H9 (cell line): ENCODE data around the gene NAV1. TPM values are rescaled to one million over a fixed set of nuclear protein-coding genes. Genes with fewer than 3 reads are reported as not detected.

Source experiments
- DNase-seq: peaks from one replicate; pipeline ENCODE4 v3.0.0-alpha.2; 2017
- H2AFZ ChIP-seq: one replicate; pipeline ENCODE4 v1.6.1; 2013; ENCODE audit warnings: mild to moderate bottlenecking, low read length, control low read depth, moderate library complexity
- H2AK5ac ChIP-seq: 2 replicates; pipeline ENCODE4 v1.6.1; 2013; ENCODE audit warnings: low read length, control low read depth, mixed read lengths; ENCODE audit not compliant: insufficient read length
- H2BK120ac ChIP-seq: one replicate; pipeline ENCODE4 v1.6.1; 2013; ENCODE audit warnings: low read depth, mild to moderate bottlenecking, low read length, control low read depth, inconsistent platforms; ENCODE audit not compliant: poor library complexity, severe bottlenecking
- H2BK12ac ChIP-seq: 2 replicates; pipeline ENCODE4 v1.6.1; 2013; ENCODE audit warnings: low read length, control low read depth, mixed read lengths, low read depth; ENCODE audit not compliant: insufficient read length
- H2BK15ac ChIP-seq: 2 replicates; pipeline ENCODE4 v1.6.1; 2013; ENCODE audit warnings: low read depth, low read length, control low read depth
- H2BK20ac ChIP-seq: one replicate; pipeline ENCODE4 v1.6.1; 2013; ENCODE audit warnings: low read depth, mild to moderate bottlenecking, low read length, control low read depth, inconsistent platforms; ENCODE audit not compliant: poor library complexity, severe bottlenecking
- H2BK5ac ChIP-seq: 2 replicates; pipeline ENCODE4 v1.6.1; 2013; ENCODE audit warnings: low read length, control low read depth, mixed read lengths; ENCODE audit not compliant: insufficient read length
- H3K14ac ChIP-seq: 2 replicates; pipeline ENCODE4 v1.6.1; 2013; ENCODE audit warnings: low read length, control low read depth; ENCODE audit not compliant: insufficient read depth
- H3K18ac ChIP-seq: 2 replicates; pipeline ENCODE4 v1.6.1; 2013; ENCODE audit warnings: low read depth, mild to moderate bottlenecking, mixed read lengths, low read length, control low read depth; ENCODE audit not compliant: insufficient read length
- H3K23ac ChIP-seq: 2 replicates; pipeline ENCODE4 v1.6.1; 2013; ENCODE audit warnings: low read length, control low read depth, mixed read lengths, low read depth; ENCODE audit not compliant: insufficient read length
- H3K23me2 ChIP-seq: 2 replicates; pipeline ENCODE4 v1.6.1; 2013; ENCODE audit warnings: low read depth, mild to moderate bottlenecking, mixed read lengths, low read length, control low read depth; ENCODE audit not compliant: insufficient read length, poor library complexity, severe bottlenecking
- H3K27ac ChIP-seq: 2 replicates; pipeline ENCODE4 v1.5.1; 2013; ENCODE audit warnings: low read length, control low read depth, mixed read lengths, low read depth; ENCODE audit not compliant: insufficient read length
- H3K27me3 ChIP-seq: 2 replicates; pipeline ENCODE4 v1.6.1; 2013; ENCODE audit warnings: low read length, control low read depth, inconsistent platforms; ENCODE audit not compliant: insufficient read depth
- H3K4ac ChIP-seq: 2 replicates; pipeline ENCODE4 v1.6.1; 2013; ENCODE audit warnings: low read depth, mild to moderate bottlenecking, control low read depth, inconsistent platforms, low read length, moderate library complexity
- H3K4me1 ChIP-seq: 2 replicates; pipeline ENCODE4 v1.6.1; 2013; ENCODE audit warnings: low read length, control low read depth, inconsistent platforms; ENCODE audit not compliant: insufficient read depth
- H3K4me2 ChIP-seq: 2 replicates; pipeline ENCODE4 v1.6.1; 2013; ENCODE audit warnings: low read length, control low read depth, mixed read lengths; ENCODE audit not compliant: insufficient read length, insufficient read depth
- H3K56ac ChIP-seq: 2 replicates; pipeline ENCODE4 v1.6.1; 2013; ENCODE audit warnings: low read depth, mild to moderate bottlenecking, mixed read lengths, low read length, control low read depth; ENCODE audit not compliant: insufficient read length
- H3K79me1 ChIP-seq: 2 replicates; pipeline ENCODE4 v1.6.1; 2013; ENCODE audit warnings: low read depth, mild to moderate bottlenecking, moderate library complexity, low read length, control low read depth, inconsistent platforms; ENCODE audit not compliant: insufficient read depth, poor library complexity, severe bottlenecking
- H3K79me2 ChIP-seq: 2 replicates; pipeline ENCODE4 v1.6.1; 2013; ENCODE audit warnings: low read length, control low read depth, inconsistent platforms; ENCODE audit not compliant: insufficient read depth
- H3K9ac ChIP-seq: 2 replicates; pipeline ENCODE4 v1.6.1; 2013; ENCODE audit warnings: low read length, control low read depth, mixed read lengths; ENCODE audit not compliant: insufficient read length; ENCODE audit errors: extremely low read depth
- H3K9me3 ChIP-seq: one replicate; pipeline ENCODE4 v1.6.1; 2013; ENCODE audit warnings: low read depth, low read length, inconsistent platforms; ENCODE audit not compliant: control insufficient read depth
- H3T11ph ChIP-seq: one replicate; pipeline ENCODE4 v1.6.1; 2013; ENCODE audit warnings: mild to moderate bottlenecking, low read length, control low read depth, inconsistent platforms
- H4K20me1 ChIP-seq: one replicate; pipeline ENCODE4 v1.6.1; 2013; ENCODE audit not compliant: control insufficient read depth, insufficient read length, insufficient read depth
- H4K5ac ChIP-seq: 2 replicates; pipeline ENCODE4 v1.6.1; 2013; ENCODE audit warnings: low read depth, mild to moderate bottlenecking, mixed read lengths, low read length, control low read depth; ENCODE audit not compliant: insufficient read length
- H4K8ac ChIP-seq: replicated peaks from 2 replicates; pipeline ENCODE4 v1.6.1; 2013; ENCODE audit warnings: low read length, control low read depth, mixed read lengths, low read depth; ENCODE audit not compliant: insufficient read length
- H4K91ac ChIP-seq: 2 replicates; pipeline ENCODE4 v1.6.1; 2013; ENCODE audit warnings: low read depth, mild to moderate bottlenecking, moderate library complexity, mixed read lengths, low read length, control low read depth; ENCODE audit not compliant: insufficient read length
- H3K27ac Mint-ChIP-seq, 3 experiments: 2 replicates in 2 of 3; 3 replicates in 1 of 3; pipeline ENCODE4 v1.8.0; 2020 to 2021; ENCODE audit warnings: mixed read lengths in 3 of 3, mild to moderate bottlenecking in 1 of 3, moderate library complexity in 1 of 3
- H3K27me3 Mint-ChIP-seq: 2 replicates; pipeline ENCODE4 v1.8.0; 2021; ENCODE audit warnings: low read depth, mild to moderate bottlenecking, moderate library complexity, mixed read lengths
- H3K36me3 Mint-ChIP-seq, 3 experiments: 2 replicates in 2 of 3; 3 replicates in 1 of 3; pipeline ENCODE4 v1.8.0; 2020 to 2021; ENCODE audit warnings: low read depth in 3 of 3, mixed read lengths in 3 of 3; ENCODE audit not compliant: insufficient read depth in 1 of 3
- H3K4me1 Mint-ChIP-seq, 2 experiments: 2 replicates each; pipeline ENCODE4 v1.8.0; 2020; ENCODE audit warnings: mixed read lengths in 2 of 2
- H3K4me3 Mint-ChIP-seq, 2 experiments: 2 replicates in 1 of 2; 3 replicates in 1 of 2; pipeline ENCODE4 v1.8.0; 2020 to 2021; ENCODE audit warnings: mild to moderate bottlenecking in 2 of 2, mixed read lengths in 2 of 2, moderate library complexity in 1 of 2
- H3K9me3 Mint-ChIP-seq, 2 experiments: 2 replicates in 1 of 2; 3 replicates in 1 of 2; pipeline ENCODE4 v1.8.0; 2020; ENCODE audit warnings: mild to moderate bottlenecking in 2 of 2, mixed read lengths in 2 of 2, moderate library complexity in 1 of 2
- CTCF ChIP-seq: fragments of 200-600 bp; sonication (generic); conservative IDR thresholded peaks from 3 replicates; pipeline ENCODE4 v1.8.0; 2021; ENCODE audit warnings: antibody characterized with exemption, mild to moderate bottlenecking
- WGBS: extraction: QIAGEN DNeasy Blood & Tissue Kit; methylation state at CpG from one replicate; pipeline ENCODE4 v1.1.7; 2013; ENCODE audit warnings: missing lambda C conversion rate, low lambda C conversion rate, mixed read lengths; ENCODE audit not compliant: insufficient read length; ENCODE audit errors: extremely low coverage; 5-methylcytosine and 5-hydroxymethylcytosine counted together
- total RNA-seq: library from RNA; stranded (reverse); gene quantifications from 2 replicates; pipeline ENCODE4 v1.2.1, GENCODE V29; 2021

Gene NAV1
- total RNA-seq, 1 experiment from 2014 or later: 20.5 TPM

GRCh38 chr1:201585901-201586300 is 47.0 kb downstream of the NAV1 start:
- H3K27me3 ChIP-seq: no peaks in the 10 kb centered on the region
- no peaks in the 10 kb centered on the region; a peak in 1 of 5 replicates for H3K9me3 Mint-ChIP-seq
- H3K27ac Mint-ChIP-seq: no peak overlapping the region
- no peak overlapping the region for H4K91ac ChIP-seq
- peaks cover 23 to 32% of the 10 kb centered on the region in 2 experiments for H3K4me1 Mint-ChIP-seq
- no peak overlapping the region for H3K27ac ChIP-seq
- H3K4ac ChIP-seq: no peak overlapping the region
- no peak overlapping the region for H3T11ph ChIP-seq
- H3K36me3 Mint-ChIP-seq: no peaks in the 10 kb centered on the region; a peak in 1 of 7 replicates
- H3K9me3 ChIP-seq: no peaks in the 10 kb centered on the region
- no peak overlapping the region for H4K8ac ChIP-seq
- H3K4me2 ChIP-seq: no peak overlapping the region
- H3K23ac ChIP-seq: no peak overlapping the region
- no peak overlapping the region for H2AFZ ChIP-seq
- H2BK120ac ChIP-seq: no peak overlapping the region
- H3K23me2 ChIP-seq: no peaks in the 10 kb centered on the region
- no CpG with 5 or more reads among the region's 3 CpGs for WGBS
- H2AK5ac ChIP-seq: no peak overlapping the region
- no peaks in the 10 kb centered on the region for H3K79me1 ChIP-seq
- H3K79me2 ChIP-seq: no peaks in the 10 kb centered on the region
- no peaks in the 10 kb centered on the region; the same call in 1 of the 2 replicates for H3K4me1 ChIP-seq
- no peak overlapping the region for H2BK20ac ChIP-seq
- H4K20me1 ChIP-seq: no peaks in the 10 kb centered on the region
- no peak overlapping the region for H2BK15ac ChIP-seq
- no peak overlapping the region for H4K5ac ChIP-seq
- H3K14ac ChIP-seq: no peak overlapping the region
- H2BK5ac ChIP-seq: no peak overlapping the region
- no peak for DNase-seq
- H3K56ac ChIP-seq: no peak overlapping the region
- no peak for TF ChIP-seq CTCF
- no peak overlapping the region for H3K18ac ChIP-seq
- H2BK12ac ChIP-seq: no peak overlapping the region
- H3K27me3 Mint-ChIP-seq: peaks cover under 1% of the 10 kb centered on the region; the same call in 1 of the 2 replicates
- no peak overlapping the region; a peak in 1 of 5 replicates for H3K4me3 Mint-ChIP-seq
- H3K9ac ChIP-seq: no peak overlapping the region
